ENCODE measurements around the gene PRRC2C. TPM values are rescaled to one million over a fixed set of nuclear protein-coding genes. Genes with fewer than 3 reads are reported as not detected.

PRRC2C gene
- total RNA-seq, 2 experiments from 2014 or later, result 357 to 387 TPM

DNA sequence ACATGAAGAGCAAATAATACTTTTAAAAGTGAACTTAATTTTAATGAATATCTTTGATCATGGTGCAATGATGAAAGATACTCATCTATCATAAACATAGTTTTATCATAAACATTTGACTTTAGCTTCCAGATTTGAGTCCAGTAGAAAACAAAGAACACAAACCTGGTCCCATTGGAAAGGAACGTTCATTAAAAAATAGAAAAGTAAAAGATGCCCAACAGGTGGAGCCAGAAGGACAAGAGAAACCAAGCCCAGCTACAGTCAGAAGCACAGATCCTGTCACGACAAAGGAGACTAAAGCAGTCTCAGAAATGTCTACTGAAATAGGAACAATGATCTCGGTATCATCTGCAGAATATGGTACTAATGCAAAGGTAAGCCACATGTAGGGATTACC is 81.1 kb downstream of the PRRC2C start:
- POLR2A ChIA-PET, result no interaction called here
- no peak overlapping the region for H3K27ac Mint-ChIP-seq
- CTCF ChIA-PET, result interaction anchor here (1.7 kb wide), 1 partner anchor 17 kb away, joined by 3 read pairs; no protein-coding TSS in a partner anchor
- Histone ChIP-seq H3K4me3 (ENCODE audit: low read length) (no peak overlapping the region), H3K27me3 (ENCODE audit: control insufficient read depth in 1 of 2, insufficient read depth in 2 of 2, low read length in 2 of 2) (no peaks in the 10 kb centered on the region), H3K9me3 (ENCODE audit: control insufficient read depth in 1 of 2, insufficient read depth in 1 of 2, low read length in 2 of 2) (no peaks in the 10 kb centered on the region), H3K27ac (ENCODE audit: low read depth in 1 of 2, low read length in 2 of 2) (no peak overlapping the region), H3K36me3 (ENCODE audit: insufficient read depth, low read length) (peaks cover 97% of the 10 kb centered on the region), H3K4me1 (ENCODE audit: insufficient read depth, low read length) (no peaks in the 10 kb centered on the region)
- peaks cover 67% of the 10 kb centered on the region for H3K36me3 Mint-ChIP-seq (ENCODE audit: low read depth)
- no peaks in the 10 kb centered on the region for H3K9me3 Mint-ChIP-seq
- H3K27me3 Mint-ChIP-seq, result no peaks in the 10 kb centered on the region
- DNase-seq, result no peak
- no peak for TF ChIP-seq CTCF (IDR thresholded peaks at IDR 0.05)
- H3K4me1 Mint-ChIP-seq (ENCODE audit: low read depth), result peaks cover 4% of the 10 kb centered on the region
- H3K4me3 Mint-ChIP-seq, result no peak overlapping the region
- intact Hi-C loops (cut with DNase I, micrococcal nuclease), result no loop called here
- ATAC-seq (ENCODE audit: poor library complexity), result no peak

DNA sequence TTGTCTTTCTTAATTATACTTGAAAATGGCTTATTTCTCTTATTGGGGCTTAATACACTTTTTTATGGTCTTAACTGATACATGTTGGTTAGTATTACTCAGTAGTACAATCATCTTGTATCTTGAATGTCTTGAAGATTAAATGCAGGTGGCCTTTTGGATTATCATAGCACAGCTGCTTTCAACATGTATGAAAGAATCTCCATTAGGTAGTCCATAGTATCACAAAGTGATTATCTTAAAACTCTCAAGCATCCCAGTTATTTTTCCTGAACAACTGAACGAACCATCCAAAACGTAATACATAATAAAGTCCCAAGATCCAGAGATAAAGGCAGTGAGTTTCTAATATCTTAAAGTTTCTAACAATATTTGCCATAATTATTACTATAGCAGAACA is 85.0 kb downstream of the PRRC2C start:
- no peaks in the 10 kb centered on the region for H3K4me1 ChIP-seq (ENCODE audit: insufficient read depth, low read length)
- no peak overlapping the region for H3K4me3 ChIP-seq (ENCODE audit: low read length)
- H3K9me3 Mint-ChIP-seq, result no peaks in the 10 kb centered on the region
- H3K27me3 ChIP-seq (ENCODE audit: control insufficient read depth in 1 of 2, insufficient read depth in 2 of 2, low read length in 2 of 2), result no peaks in the 10 kb centered on the region
- no peak overlapping the region for H3K27ac ChIP-seq (ENCODE audit: low read depth in 1 of 2, low read length in 2 of 2)
- H3K4me3 Mint-ChIP-seq, result no peak overlapping the region
- no peak for TF ChIP-seq CTCF (IDR thresholded peaks at IDR 0.05)
- no peak overlapping the region for H3K27ac Mint-ChIP-seq
- DNase-seq, result no peak
- peaks cover 82% of the 10 kb centered on the region for H3K36me3 ChIP-seq (ENCODE audit: insufficient read depth, low read length)
- H3K36me3 Mint-ChIP-seq (ENCODE audit: low read depth), result peaks cover 86% of the 10 kb centered on the region
- no peak for ATAC-seq (ENCODE audit: poor library complexity)
- intact Hi-C loops (cut with DNase I, micrococcal nuclease), result no loop called here
- peaks cover 4% of the 10 kb centered on the region for H3K4me1 Mint-ChIP-seq (ENCODE audit: low read depth)
- no peaks in the 10 kb centered on the region for H3K9me3 ChIP-seq (ENCODE audit: control insufficient read depth in 1 of 2, insufficient read depth in 1 of 2, low read length in 2 of 2)
- ChIA-PET CTCF (no interaction called here), POLR2A (no interaction called here)
- no peaks in the 10 kb centered on the region for H3K27me3 Mint-ChIP-seq

DNA sequence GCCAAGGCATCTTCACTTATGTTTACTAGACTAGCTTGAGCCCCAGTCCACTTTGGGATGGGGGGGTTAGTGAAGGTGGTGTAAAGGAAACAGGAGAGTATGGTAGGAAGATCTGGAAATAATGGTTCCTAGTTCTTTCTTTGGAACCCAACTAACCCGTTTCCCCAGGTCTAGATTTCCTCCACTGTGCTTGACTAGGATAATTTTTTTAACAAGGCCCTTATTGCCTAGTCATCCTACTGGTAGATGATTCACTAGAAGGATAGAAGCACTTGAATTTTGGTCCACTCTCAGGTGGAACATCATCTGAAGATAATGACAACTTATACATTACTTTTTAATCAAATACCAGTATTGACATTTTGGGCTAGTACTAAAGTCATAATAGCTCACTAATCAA is 90.8 kb downstream of the PRRC2C start:
- DNase-seq (no peak), ATAC-seq (ENCODE audit: poor library complexity) (no peak)
- H3K27me3 Mint-ChIP-seq, result no peaks in the 10 kb centered on the region
- no peak overlapping the region for H3K27ac Mint-ChIP-seq
- POLR2A ChIA-PET, result no interaction called here
- peaks cover 89% of the 10 kb centered on the region for H3K36me3 Mint-ChIP-seq (ENCODE audit: low read depth)
- intact Hi-C loops (cut with DNase I, micrococcal nuclease), result no loop called here
- H3K4me3 Mint-ChIP-seq, result no peak overlapping the region
- H3K27me3 ChIP-seq (ENCODE audit: control insufficient read depth in 1 of 2, insufficient read depth in 2 of 2, low read length in 2 of 2), result no peaks in the 10 kb centered on the region
- H3K4me1 Mint-ChIP-seq (ENCODE audit: low read depth), result peaks cover 12% of the 10 kb centered on the region
- no peak for TF ChIP-seq CTCF (IDR thresholded peaks at IDR 0.05)
- H3K36me3 ChIP-seq (ENCODE audit: insufficient read depth, low read length), result peaks cover 86% of the 10 kb centered on the region
- CTCF ChIA-PET, result no interaction called here
- no peaks in the 10 kb centered on the region for H3K9me3 Mint-ChIP-seq
- no peaks in the 10 kb centered on the region for H3K4me1 ChIP-seq (ENCODE audit: insufficient read depth, low read length)
- H3K4me3 ChIP-seq (ENCODE audit: low read length), result no peak overlapping the region
- H3K27ac ChIP-seq (ENCODE audit: low read depth in 1 of 2, low read length in 2 of 2), result no peak overlapping the region
- no peaks in the 10 kb centered on the region for H3K9me3 ChIP-seq (ENCODE audit: control insufficient read depth in 1 of 2, insufficient read depth in 1 of 2, low read length in 2 of 2)

Measured in CD4-positive, alpha-beta T cell (primary cell).